Fibroblast of the conjunctiva (primary cell): ENCODE data around the gene HOXA1.
"Not testable (repeated sequence)": the region's sequence is repeated elsewhere in the genome, so short reads cannot be mapped to it uniquely, and the experiment has no call there.

Experiments
- DNase-seq: peaks from one replicate; pipeline ENCODE4 v3.0.0-alpha.2; 2010; ENCODE audit warnings: low read depth

The HOXA1 gene

GRCh38 chr7:27046854-27047549 lies 48.8 kb downstream of the HOXA1 start:
- no peak for DNase-seq

GRCh38 chr7:27045972-27046371 lies 49.8 kb downstream of the HOXA1 start:
- DNase-seq, result not testable (repeated sequence)

GRCh38 chr7:27045066-27045465 lies 50.7 kb downstream of the HOXA1 start:
- not testable (repeated sequence) for DNase-seq
